ENCODE results near the gene EMX1.

EMX1 gene

GRCh38 chr2:72975017-72975416 is 57.7 kb downstream of the EMX1 start:
- DNase-seq, result no peak

- DNase-seq, result peak in 2 of 56 donors; percentile 23 to 26
Measured at GRCh38 chr2:72979896-72980295, 62.6 kb downstream of the EMX1 start.

- no peak for DNase-seq
Measured at GRCh38 chr2:72980535-72981217, 63.4 kb downstream of the EMX1 start.

GRCh38 chr2:72981536-72981935 is 64.2 kb downstream of the EMX1 start:
- no peak for DNase-seq

GRCh38 chr2:72982219-72982618 is 64.9 kb downstream of the EMX1 start:
- no peak for DNase-seq

GRCh38 chr2:72982781-72983499 is 65.6 kb downstream of the EMX1 start:
- DNase-seq, result no peak

GRCh38 chr2:72983500-72984161 is 66.3 kb downstream of the EMX1 start:
- no peak for DNase-seq

- peak in 1 of 56 donors; percentile 16 for DNase-seq
Measured at GRCh38 chr2:72984172-72984671, 66.9 kb downstream of the EMX1 start.

Measured in amygdala (tissue), 56 donors.